BJ (cell line): ENCODE results near the gene SNCB. TPM values are rescaled to one million over a fixed set of nuclear protein-coding genes. Genes with fewer than 3 reads are reported as not detected.

Experiments used
- CTCF ChIA-PET: fragments of 350-600 bp; formaldehyde crosslinking; extraction: SDS; loops from one replicate; lab custom pipeline; 2021; ENCODE audit warnings: antibody characterized with exemption, inconsistent platforms; lab: Yijun Ruan, JAX
- POLR2A ChIA-PET: fragments of 300-600 bp; sonication (Branson Sonifier 250); formaldehyde crosslinking; extraction: SDS; loops from one replicate; lab custom pipeline; 2021; ENCODE audit warnings: antibody characterized with exemption; lab: Charles Lee
- DNase-seq: peaks from one replicate; pipeline ENCODE4 v3.0.0-alpha.2; 2011; ENCODE audit warnings: low read depth
- H3K27me3 ChIP-seq: 2 replicates; pipeline ENCODE4 v1.6.0; 2011; ENCODE audit warnings: low read length; ENCODE audit not compliant: control insufficient read depth, insufficient read depth
- H3K36me3 ChIP-seq: 2 replicates; pipeline ENCODE4 v1.5.1; 2011; ENCODE audit warnings: low read length; ENCODE audit not compliant: control insufficient read depth, insufficient read depth
- H3K4me3 ChIP-seq: 2 replicates; pipeline ENCODE4 v1.5.1; 2011; ENCODE audit warnings: low read depth, mild to moderate bottlenecking, control low read depth, low read length
- polyA plus RNA-seq: library from polyadenylated mRNA; depleted of rRNA; stranded (reverse); fragments of >200 nt; gene quantifications from 2 replicates; pipeline ENCODE4 v1.2.3, GENCODE V29; 2011
- TF ChIP-seq, protein P1 (sequence below): IDR thresholded peaks from 2 replicates; pipeline ENCODE4 v1.5.1; 2011; ENCODE audit warnings: low read depth, mild to moderate bottlenecking, control low read depth, inconsistent platforms, low read length, moderate library complexity; ENCODE audit not compliant: insufficient read depth

Gene SNCB
- polyA plus RNA-seq, 1 experiment = not detected

DNA sequence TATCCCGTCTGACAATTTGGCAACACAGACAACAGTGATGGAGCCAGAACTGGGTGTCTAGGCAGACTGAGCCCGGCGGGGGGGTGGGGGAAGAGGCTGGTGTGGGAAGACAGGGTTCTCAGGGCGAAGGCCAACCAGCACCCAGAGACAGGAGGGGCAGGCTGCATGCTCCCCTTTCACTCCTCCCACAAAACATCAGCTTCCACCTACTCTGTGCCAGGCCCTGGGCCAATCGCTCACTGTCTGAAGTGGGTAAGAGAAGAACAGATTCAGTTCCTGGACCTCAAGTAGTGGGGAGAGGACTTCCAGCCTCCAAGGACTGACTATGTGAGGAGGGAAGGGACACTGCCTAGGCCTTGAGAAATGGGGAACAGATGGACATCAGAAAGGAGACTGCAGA, 2.8 kb downstream of the SNCB start:
- ChIA-PET POLR2A (no interaction called here), CTCF (no interaction called here)
- TF ChIP-seq, protein P1, sequence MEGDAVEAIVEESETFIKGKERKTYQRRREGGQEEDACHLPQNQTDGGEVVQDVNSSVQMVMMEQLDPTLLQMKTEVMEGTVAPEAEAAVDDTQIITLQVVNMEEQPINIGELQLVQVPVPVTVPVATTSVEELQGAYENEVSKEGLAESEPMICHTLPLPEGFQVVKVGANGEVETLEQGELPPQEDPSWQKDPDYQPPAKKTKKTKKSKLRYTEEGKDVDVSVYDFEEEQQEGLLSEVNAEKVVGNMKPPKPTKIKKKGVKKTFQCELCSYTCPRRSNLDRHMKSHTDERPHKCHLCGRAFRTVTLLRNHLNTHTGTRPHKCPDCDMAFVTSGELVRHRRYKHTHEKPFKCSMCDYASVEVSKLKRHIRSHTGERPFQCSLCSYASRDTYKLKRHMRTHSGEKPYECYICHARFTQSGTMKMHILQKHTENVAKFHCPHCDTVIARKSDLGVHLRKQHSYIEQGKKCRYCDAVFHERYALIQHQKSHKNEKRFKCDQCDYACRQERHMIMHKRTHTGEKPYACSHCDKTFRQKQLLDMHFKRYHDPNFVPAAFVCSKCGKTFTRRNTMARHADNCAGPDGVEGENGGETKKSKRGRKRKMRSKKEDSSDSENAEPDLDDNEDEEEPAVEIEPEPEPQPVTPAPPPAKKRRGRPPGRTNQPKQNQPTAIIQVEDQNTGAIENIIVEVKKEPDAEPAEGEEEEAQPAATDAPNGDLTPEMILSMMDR = no peak
- peaks cover 44% of the 10 kb centered on the region for H3K27me3 ChIP-seq
- H3K36me3 ChIP-seq = no peaks in the 10 kb centered on the region
- H3K4me3 ChIP-seq = no peak overlapping the region
- DNase-seq = no peak

DNA sequence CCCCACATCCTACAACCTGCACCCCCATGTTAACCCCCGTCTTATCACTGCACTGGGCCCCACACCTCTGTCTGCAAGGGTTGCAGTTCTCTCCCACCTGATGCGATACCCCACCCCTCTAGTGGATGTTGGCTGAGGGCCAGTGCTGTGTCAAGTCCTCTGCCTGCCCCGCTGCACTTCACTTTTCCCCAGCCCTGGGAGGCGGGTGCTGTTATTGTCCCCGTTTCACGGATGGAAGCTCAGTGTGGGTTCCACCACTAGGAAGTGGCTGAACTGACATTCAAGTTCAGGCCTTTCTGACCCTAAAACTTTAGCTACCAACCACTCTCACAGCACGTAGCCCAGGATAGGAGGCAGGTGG, 3.5 kb downstream of the SNCB start:
- Histone ChIP-seq H3K36me3 (no peaks in the 10 kb centered on the region), H3K4me3 (no peak overlapping the region), H3K27me3 (peaks cover 42% of the 10 kb centered on the region)
- CTCF ChIA-PET = no interaction called here
- POLR2A ChIA-PET = no interaction called here
- no peak for DNase-seq
- TF ChIP-seq, protein P1 = no peak

DNA sequence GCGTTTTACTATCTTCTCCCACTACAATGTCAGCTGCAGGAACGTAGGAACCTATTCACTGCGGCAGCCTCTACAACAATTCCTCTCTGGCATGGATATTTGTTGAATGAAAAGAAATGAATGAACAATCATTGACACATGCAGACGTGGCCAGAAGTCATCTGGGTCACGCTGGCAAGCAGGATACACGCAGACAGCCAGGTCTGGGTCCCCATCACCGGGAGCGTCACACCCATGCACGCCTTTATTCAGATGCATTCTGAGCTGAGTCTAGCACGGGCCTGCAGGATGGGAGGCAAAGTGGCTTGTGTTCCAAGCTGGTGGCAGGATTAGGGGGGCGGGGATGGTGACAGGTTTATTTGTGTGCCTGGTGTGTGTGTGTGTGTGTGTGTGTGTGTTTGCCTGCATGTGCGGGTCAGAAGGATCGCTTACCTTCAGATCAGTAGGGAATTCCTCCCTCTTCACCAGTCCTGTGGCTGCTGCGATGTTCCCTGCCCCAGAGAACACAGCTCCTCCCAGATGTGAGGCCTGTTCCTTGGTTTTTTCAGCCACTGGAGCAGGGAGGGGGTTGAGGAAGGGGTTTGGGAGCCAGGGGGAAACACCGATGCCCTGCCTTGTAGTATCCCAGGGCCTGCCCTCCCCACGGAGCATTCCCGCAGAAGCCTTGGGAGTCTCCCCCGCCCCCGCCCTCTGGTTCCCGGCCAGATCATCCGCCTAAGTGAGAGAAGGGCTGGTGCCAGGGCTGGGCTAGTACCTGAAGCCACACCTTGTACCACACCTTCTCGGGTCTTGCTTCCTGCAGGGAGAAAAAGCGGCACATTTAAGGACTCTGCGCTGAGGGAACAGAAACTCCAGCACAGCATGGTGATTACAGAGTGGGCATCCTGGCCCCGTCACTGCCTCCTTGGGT, 4.1 kb downstream of the SNCB start:
- DNase-seq = no peak
- H3K36me3 ChIP-seq = no peaks in the 10 kb centered on the region
- POLR2A ChIA-PET = no interaction called here
- H3K27me3 ChIP-seq = peaks cover 39% of the 10 kb centered on the region
- TF ChIP-seq, protein P1 = no peak
- CTCF ChIA-PET = interaction anchor here (1.0 kb wide), 1 partner anchor 47 kb away, joined by 3 read pairs; no protein-coding TSS in a partner anchor
- H3K4me3 ChIP-seq = no peak overlapping the region

DNA sequence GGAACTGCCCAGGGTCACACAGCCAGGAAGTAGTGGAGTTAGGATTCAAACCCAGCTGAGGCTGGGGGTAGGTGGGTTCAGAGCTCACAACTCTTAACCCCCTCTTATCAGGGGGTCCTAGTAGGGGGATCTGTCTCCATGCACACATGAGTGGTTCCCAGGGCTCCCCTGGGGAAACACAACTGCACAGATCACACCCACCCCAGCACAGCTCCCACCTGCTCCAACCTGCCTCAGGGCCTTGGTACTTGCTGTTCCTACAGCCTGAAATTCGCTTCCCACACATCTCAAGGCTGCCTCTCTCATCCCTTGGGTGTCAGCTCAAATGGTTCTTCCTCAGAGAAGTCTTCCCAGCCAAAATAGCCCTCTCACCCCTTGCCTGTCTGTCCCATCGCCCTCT, 4.8 kb downstream of the SNCB start:
- Histone ChIP-seq H3K27me3 (peaks cover 38% of the 10 kb centered on the region), H3K4me3 (no peak overlapping the region), H3K36me3 (no peaks in the 10 kb centered on the region)
- CTCF ChIA-PET = interaction anchor here (1.0 kb wide), 1 partner anchor 46 kb away, joined by 3 read pairs; no protein-coding TSS in a partner anchor
- TF ChIP-seq, protein P1 = no peak
- DNase-seq = no peak
- POLR2A ChIA-PET = no interaction called here

DNA sequence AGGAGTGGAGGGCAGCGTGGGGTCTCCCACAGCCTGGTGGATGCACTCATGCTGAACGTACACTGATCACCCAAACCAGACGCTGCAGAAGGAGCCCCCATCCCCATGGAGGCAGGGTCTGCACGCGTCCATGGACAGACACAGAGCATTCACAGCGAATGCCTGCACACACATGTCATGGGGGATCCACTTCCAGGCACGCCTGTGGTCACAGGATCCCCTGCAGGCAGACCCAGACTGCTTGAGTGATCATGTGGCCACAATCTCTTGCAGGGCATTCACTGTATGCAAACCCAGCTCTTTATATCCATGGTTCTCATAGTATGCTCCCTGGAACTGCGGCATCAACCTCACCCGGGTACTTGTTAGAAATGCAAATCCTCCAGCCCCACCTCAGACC, 5.4 kb downstream of the SNCB start:
- POLR2A ChIA-PET = no interaction called here
- Histone ChIP-seq H3K36me3 (no peaks in the 10 kb centered on the region), H3K27me3 (peaks cover 39% of the 10 kb centered on the region), H3K4me3 (no peak overlapping the region)
- TF ChIP-seq, protein P1 = no peak
- CTCF ChIA-PET = interaction anchor here (1.0 kb wide), 1 partner anchor 46 kb away, joined by 3 read pairs; no protein-coding TSS in a partner anchor
- DNase-seq = no peak
